Osteocyte (in vitro differentiated cells): ENCODE measurements around the gene KCNK18. TPM values are rescaled to one million over a fixed set of nuclear protein-coding genes. Genes with fewer than 3 reads are reported as not detected.

ENCODE experiments used
- DNase-seq: peaks from one replicate; pipeline ENCODE4 v3.0.0; 2021; ENCODE audit warnings: mixed read lengths; ENCODE audit not compliant: unreplicated experiment; ENCODE audit errors: extremely low spot score
- H3K27ac Mint-ChIP-seq: one replicate; pipeline ENCODE4 v1.8.0; 2021; ENCODE audit warnings: mild to moderate bottlenecking, mixed read lengths; ENCODE audit not compliant: unreplicated experiment
- H3K27me3 Mint-ChIP-seq: one replicate; pipeline ENCODE4 v1.8.0; 2021; ENCODE audit warnings: mixed read lengths; ENCODE audit not compliant: unreplicated experiment
- H3K36me3 Mint-ChIP-seq: one replicate; pipeline ENCODE4 v1.8.0; 2021; ENCODE audit warnings: mixed read lengths; ENCODE audit not compliant: unreplicated experiment
- H3K4me1 Mint-ChIP-seq: one replicate; pipeline ENCODE4 v1.8.0; 2021; ENCODE audit warnings: mixed read lengths; ENCODE audit not compliant: unreplicated experiment
- H3K4me3 Mint-ChIP-seq: one replicate; pipeline ENCODE4 v1.8.0; 2021; ENCODE audit warnings: mild to moderate bottlenecking, moderate library complexity, mixed read lengths; ENCODE audit not compliant: unreplicated experiment
- H3K9me3 Mint-ChIP-seq: one replicate; pipeline ENCODE4 v1.8.0; 2021; ENCODE audit warnings: mixed read lengths; ENCODE audit not compliant: unreplicated experiment
- CTCF ChIP-seq: fragments of 200-600 bp; sonication (generic); IDR thresholded peaks from 2 replicates; pipeline ENCODE4 v1.5.0; 2021; ENCODE audit warnings: antibody characterized with exemption, mild to moderate bottlenecking, moderate library complexity
- total RNA-seq: library from RNA; stranded (reverse); gene quantifications from 2 replicates; pipeline ENCODE4 v1.2.1, GENCODE V29; 2021

Gene KCNK18
- total RNA-seq, 1 donor from 2014 or later = not detected

DNA sequence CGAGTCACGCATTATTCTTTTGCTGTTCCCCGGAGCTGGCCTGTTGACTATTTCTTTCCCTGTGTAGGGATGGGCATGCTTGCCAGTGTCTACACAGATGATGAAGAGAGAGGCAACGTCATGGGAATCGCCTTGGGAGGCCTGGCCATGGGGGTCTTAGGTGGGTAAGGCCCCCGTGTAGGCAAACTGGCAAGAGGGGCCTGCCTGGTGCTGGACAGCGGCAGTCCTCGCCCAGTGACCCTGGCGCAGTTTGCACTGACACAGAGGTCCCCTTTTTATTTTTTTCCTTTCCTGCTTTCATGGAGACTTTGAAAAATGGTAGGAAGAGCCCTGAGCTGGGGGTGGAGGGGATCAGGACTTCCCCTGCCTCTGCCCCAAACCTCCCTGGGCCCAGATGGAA is 57.0 kb downstream of the KCNK18 start:
- no peak overlapping the region for H3K4me3 Mint-ChIP-seq
- no peaks in the 10 kb centered on the region for H3K9me3 Mint-ChIP-seq
- peaks cover 37% of the 10 kb centered on the region for H3K27me3 Mint-ChIP-seq
- H3K27ac Mint-ChIP-seq = no peak overlapping the region
- no peak for DNase-seq
- no peaks in the 10 kb centered on the region for H3K36me3 Mint-ChIP-seq
- TF ChIP-seq CTCF = no peak
- H3K4me1 Mint-ChIP-seq = no peaks in the 10 kb centered on the region

- no peak overlapping the region for H3K27ac Mint-ChIP-seq
- no peaks in the 10 kb centered on the region for H3K36me3 Mint-ChIP-seq
- no peak overlapping the region for H3K4me3 Mint-ChIP-seq
- H3K9me3 Mint-ChIP-seq = no peaks in the 10 kb centered on the region
- no peak for TF ChIP-seq CTCF
- H3K27me3 Mint-ChIP-seq = peaks cover 40% of the 10 kb centered on the region
- no peaks in the 10 kb centered on the region for H3K4me1 Mint-ChIP-seq
- peak; percentile 77 for DNase-seq
Measured at GRCh38 chr10:117254774-117255735, 57.8 kb downstream of the KCNK18 start.

GRCh38 chr10:117255835-117256460 is 58.7 kb downstream of the KCNK18 start:
- no peak for TF ChIP-seq CTCF
- H3K27ac Mint-ChIP-seq = no peak overlapping the region
- H3K36me3 Mint-ChIP-seq = no peaks in the 10 kb centered on the region
- H3K4me3 Mint-ChIP-seq = no peak overlapping the region
- DNase-seq = peak; percentile 69
- H3K4me1 Mint-ChIP-seq = peaks cover 2% of the 10 kb centered on the region
- H3K9me3 Mint-ChIP-seq = no peaks in the 10 kb centered on the region
- peaks cover 42% of the 10 kb centered on the region for H3K27me3 Mint-ChIP-seq

GRCh38 chr10:117256910-117257309 is 59.6 kb downstream of the KCNK18 start:
- peaks cover 2% of the 10 kb centered on the region for H3K4me1 Mint-ChIP-seq
- H3K9me3 Mint-ChIP-seq = no peaks in the 10 kb centered on the region
- no peak overlapping the region for H3K27ac Mint-ChIP-seq
- TF ChIP-seq CTCF = no peak
- no peak overlapping the region for H3K4me3 Mint-ChIP-seq
- DNase-seq = no peak
- no peaks in the 10 kb centered on the region for H3K36me3 Mint-ChIP-seq
- H3K27me3 Mint-ChIP-seq = peaks cover 41% of the 10 kb centered on the region

- TF ChIP-seq CTCF = no peak
- no peaks in the 10 kb centered on the region for H3K9me3 Mint-ChIP-seq
- H3K27me3 Mint-ChIP-seq = peaks cover 44% of the 10 kb centered on the region
- no peak overlapping the region for H3K4me3 Mint-ChIP-seq
- H3K4me1 Mint-ChIP-seq = peaks cover 2% of the 10 kb centered on the region
- no peak overlapping the region for H3K27ac Mint-ChIP-seq
- no peaks in the 10 kb centered on the region for H3K36me3 Mint-ChIP-seq
- DNase-seq = peak; percentile 42
Measured at GRCh38 chr10:117257721-117258120, 60.4 kb downstream of the KCNK18 start.
